ENCODE measurements around the gene PRKAG2.
"Not testable (repeated sequence)": the region's sequence is repeated elsewhere in the genome, so short reads cannot be mapped to it uniquely, and the experiment has no call there.

PRKAG2 gene

DNA sequence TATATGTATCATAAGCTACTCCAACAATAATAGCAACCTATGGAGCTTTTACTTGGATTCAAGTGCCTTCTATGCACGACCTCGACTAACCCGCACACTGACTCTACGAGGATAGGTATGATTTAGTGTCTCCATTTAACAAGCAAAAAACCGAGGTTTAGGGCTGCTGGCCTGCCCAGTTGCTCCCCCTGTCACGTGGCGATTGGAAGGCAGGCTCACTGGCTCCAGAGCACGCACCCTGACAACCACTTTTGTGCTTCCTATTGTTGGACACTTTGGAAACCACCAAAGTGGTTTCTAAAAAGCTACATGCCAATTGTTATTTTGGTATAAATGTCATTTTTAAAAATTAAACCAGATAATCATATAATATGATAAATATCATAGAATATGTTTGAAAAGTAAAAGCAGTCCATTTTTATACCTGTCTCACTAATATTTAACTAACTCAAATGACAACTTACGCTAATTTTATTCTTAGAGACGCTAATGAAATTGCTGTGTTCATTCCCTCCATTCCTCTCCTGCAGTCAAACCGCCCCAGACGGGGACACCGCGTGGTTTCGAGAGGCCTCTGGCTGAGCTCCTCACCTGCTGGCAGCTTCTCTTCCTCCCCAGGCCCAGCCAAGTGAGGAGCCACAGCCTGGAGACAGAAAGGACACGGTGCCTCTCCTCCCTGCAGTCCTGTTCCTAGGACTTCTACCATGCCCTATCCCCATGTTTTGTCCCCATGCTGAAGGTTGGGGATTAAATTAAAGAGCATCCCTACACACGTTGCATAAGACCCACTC lies 335.0 kb downstream of the PRKAG2 start:
- no peaks in the 10 kb centered on the region for H3K27me3 ChIP-seq (ENCODE audit: insufficient read depth, low read length)
- no peaks in the 10 kb centered on the region for H3K9me3 ChIP-seq (ENCODE audit: insufficient read depth, low read depth, low read length)
- H3K36me3 ChIP-seq (ENCODE audit: insufficient read depth, low read depth, low read length): no peaks in the 10 kb centered on the region
- no peak overlapping the region for H3K9ac ChIP-seq (ENCODE audit: low read depth, low read length)
- no peak overlapping the region for H3K4me3 ChIP-seq (ENCODE audit: low read length)
- no peak overlapping the region for H3K27ac ChIP-seq (ENCODE audit: low read length)
- no peaks in the 10 kb centered on the region for H3K4me1 ChIP-seq (ENCODE audit: insufficient read depth, low read length)

DNA sequence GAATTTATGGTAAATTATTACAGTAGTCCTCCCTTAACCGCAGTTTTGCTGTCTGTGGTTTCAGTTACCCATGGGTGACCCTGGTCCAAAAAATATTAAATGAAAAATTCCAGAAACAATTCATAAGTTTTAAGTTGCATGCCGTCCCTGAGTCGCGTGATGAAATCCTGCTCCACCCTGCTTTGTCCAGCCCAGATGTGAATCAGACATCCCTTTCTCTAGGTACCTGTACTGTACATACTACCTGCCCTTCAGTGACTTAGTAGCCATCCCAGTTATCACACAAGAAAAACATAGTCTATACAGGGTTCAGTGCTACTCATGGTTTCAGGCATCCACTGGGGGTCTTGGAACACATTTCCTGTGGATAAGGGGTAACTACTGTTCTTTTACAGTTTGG lies 336.8 kb downstream of the PRKAG2 start:
- Histone ChIP-seq H3K36me3 (ENCODE audit: insufficient read depth, low read depth, low read length) (no peaks in the 10 kb centered on the region), H3K9ac (ENCODE audit: low read depth, low read length) (no peak overlapping the region), H3K27me3 (ENCODE audit: insufficient read depth, low read length) (no peaks in the 10 kb centered on the region), H3K27ac (ENCODE audit: low read length) (no peak overlapping the region), H3K4me3 (ENCODE audit: low read length) (no peak overlapping the region), H3K9me3 (ENCODE audit: insufficient read depth, low read depth, low read length) (no peaks in the 10 kb centered on the region), H3K4me1 (ENCODE audit: insufficient read depth, low read length) (no peaks in the 10 kb centered on the region)

DNA sequence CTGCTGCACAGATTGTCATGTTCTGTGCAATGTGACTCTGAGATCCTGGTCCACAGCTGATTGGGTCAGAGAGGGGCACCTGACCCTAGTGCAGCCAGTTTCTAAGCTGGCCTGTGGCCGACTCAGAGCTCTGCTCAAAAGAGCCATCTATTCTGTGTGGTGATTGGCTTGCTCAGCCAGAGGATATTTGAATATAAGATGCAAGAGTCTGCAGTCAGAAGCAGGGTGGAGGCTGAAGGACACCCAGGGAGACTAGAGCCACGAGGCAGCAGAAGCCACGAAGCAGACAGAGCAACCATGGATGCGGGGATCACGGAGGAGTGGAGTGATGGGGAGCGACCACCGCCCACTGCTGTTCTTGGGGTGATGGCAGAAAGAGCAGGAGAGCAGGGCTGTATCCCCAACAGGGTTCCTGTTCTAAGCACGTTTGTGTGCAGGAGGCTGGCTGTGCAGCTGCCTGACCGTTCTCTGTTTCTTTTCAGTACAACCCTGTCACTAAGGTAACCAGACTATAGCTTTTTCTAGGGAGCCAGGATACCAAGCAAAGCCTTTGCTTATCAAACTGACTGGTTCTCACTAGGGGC lies 337.7 kb downstream of the PRKAG2 start:
- no peak overlapping the region for H3K4me3 ChIP-seq (ENCODE audit: low read length)
- H3K27me3 ChIP-seq (ENCODE audit: insufficient read depth, low read length): no peaks in the 10 kb centered on the region
- no peaks in the 10 kb centered on the region for H3K4me1 ChIP-seq (ENCODE audit: insufficient read depth, low read length)
- no peaks in the 10 kb centered on the region for H3K9me3 ChIP-seq (ENCODE audit: insufficient read depth, low read depth, low read length)
- no peak overlapping the region for H3K9ac ChIP-seq (ENCODE audit: low read depth, low read length)
- H3K36me3 ChIP-seq (ENCODE audit: insufficient read depth, low read depth, low read length): no peaks in the 10 kb centered on the region
- H3K27ac ChIP-seq (ENCODE audit: low read length): no peak overlapping the region

DNA sequence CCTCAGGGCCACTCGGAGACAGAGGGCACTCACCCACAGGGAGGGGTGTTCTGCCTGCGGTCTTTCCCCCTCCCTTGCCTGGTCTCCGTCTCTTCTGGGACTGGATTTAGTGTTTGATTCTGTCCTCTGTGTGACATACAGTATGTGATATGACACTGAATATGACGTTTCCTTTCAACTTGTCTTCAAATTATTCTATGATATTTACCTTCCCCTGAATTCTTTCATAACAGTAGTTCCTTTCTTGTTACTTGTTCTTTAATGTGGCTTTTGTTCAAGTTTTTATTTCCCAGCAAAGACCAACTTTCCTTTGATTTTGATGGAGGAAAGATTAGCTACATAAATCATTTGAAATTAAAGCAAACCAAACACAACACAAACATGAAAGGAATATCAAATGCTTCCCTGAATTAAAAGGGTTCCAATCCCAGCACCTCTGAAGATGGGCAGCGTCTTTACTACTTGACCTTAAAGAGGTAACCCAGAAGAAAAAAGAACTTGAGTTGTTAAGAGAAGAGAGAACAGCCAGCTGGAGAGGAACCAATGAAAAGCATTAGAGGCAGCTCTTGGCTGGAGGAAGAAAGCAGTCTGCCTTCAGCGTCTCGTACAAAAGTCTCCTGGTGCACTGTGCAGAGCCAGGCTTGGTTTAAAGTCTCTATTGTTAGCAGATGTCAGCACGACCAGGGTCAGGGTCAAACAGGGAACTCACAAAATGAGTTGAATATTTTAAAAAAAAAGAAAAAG lies 338.9 kb downstream of the PRKAG2 start:
- no peaks in the 10 kb centered on the region for H3K27me3 ChIP-seq (ENCODE audit: insufficient read depth, low read length)
- no peaks in the 10 kb centered on the region for H3K36me3 ChIP-seq (ENCODE audit: insufficient read depth, low read depth, low read length)
- H3K9me3 ChIP-seq (ENCODE audit: insufficient read depth, low read depth, low read length): no peaks in the 10 kb centered on the region
- no peaks in the 10 kb centered on the region for H3K4me1 ChIP-seq (ENCODE audit: insufficient read depth, low read length)
- no peak overlapping the region for H3K9ac ChIP-seq (ENCODE audit: low read depth, low read length)
- no peak overlapping the region for H3K27ac ChIP-seq (ENCODE audit: low read length)
- no peak overlapping the region for H3K4me3 ChIP-seq (ENCODE audit: low read length)

DNA sequence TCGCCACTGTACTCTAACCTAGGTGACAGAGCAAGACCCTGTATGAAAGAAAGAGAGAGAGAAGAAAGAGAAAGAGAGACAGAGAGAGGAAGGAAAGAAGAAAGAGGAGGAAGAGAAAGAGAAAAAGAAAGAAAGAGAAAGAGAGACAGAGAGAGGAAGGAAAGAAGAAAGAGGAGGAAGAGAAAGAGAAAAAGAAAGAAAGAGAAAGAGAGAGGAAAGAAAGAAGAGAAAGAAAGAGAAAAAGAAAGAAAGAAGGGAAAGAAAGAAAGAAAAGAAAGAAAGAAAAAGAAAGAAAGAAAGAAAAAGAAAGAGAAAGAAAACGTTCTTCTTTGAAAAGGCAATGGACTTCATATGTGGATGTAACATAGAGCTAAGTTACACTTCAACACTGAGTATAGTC lies 340.7 kb downstream of the PRKAG2 start:
- not testable (repeated sequence) for H3K27ac ChIP-seq (ENCODE audit: low read length); H3K4me3 ChIP-seq (ENCODE audit: low read length); H3K9ac ChIP-seq (ENCODE audit: low read depth, low read length); H3K9me3 ChIP-seq (ENCODE audit: insufficient read depth, low read depth, low read length); H3K27me3 ChIP-seq (ENCODE audit: insufficient read depth, low read length); H3K4me1 ChIP-seq (ENCODE audit: insufficient read depth, low read length); H3K36me3 ChIP-seq (ENCODE audit: insufficient read depth, low read depth, low read length)

DNA sequence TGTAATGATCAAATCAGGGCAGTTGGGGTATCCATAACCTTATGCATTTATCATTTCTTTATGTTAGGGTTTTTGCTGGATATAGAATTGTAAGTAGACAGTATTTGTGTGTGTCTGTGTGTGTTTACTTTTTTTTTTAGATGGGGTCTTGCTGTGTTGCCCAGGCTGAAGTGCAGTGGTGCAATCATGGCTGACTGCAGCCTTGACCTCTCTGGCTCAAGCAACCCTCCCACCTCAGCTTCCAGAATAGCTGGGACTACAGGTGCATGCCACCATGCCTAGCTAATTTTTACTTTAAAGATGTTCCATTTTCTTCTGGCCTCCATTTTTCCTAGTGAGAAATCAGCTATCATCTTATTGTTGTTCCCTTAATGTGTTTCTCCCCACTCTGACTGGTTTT lies 347.1 kb downstream of the PRKAG2 start:
- H3K27ac ChIP-seq (ENCODE audit: low read length): no peak overlapping the region
- H3K4me3 ChIP-seq (ENCODE audit: low read length): no peak overlapping the region
- no peaks in the 10 kb centered on the region for H3K4me1 ChIP-seq (ENCODE audit: insufficient read depth, low read length)
- no peak overlapping the region for H3K9ac ChIP-seq (ENCODE audit: low read depth, low read length)
- H3K27me3 ChIP-seq (ENCODE audit: insufficient read depth, low read length): no peaks in the 10 kb centered on the region
- H3K9me3 ChIP-seq (ENCODE audit: insufficient read depth, low read depth, low read length): peaks cover 14% of the 10 kb centered on the region; the same call in 1 of the 2 replicates
- no peaks in the 10 kb centered on the region for H3K36me3 ChIP-seq (ENCODE audit: insufficient read depth, low read depth, low read length)

DNA sequence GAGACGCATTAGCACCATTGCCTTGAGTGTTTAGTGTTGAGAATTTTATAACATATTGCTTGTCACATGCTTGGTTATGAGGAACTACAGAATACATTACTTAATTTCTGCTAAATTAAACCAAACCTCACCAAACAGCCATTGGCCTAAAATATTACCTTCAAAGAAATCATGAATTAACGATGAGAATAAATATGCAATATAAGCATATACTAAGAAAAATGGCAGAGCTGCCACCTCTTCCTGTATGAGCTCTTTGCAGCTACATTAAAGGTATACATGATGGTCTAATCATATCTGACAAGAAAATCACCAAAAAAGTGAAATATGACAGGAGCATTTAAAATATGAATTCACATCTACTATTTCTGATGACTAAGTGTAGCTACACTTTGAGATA lies 352.1 kb downstream of the PRKAG2 start:
- Histone ChIP-seq H3K4me1 (ENCODE audit: insufficient read depth, low read length) (peaks cover 2% of the 10 kb centered on the region; the same call in 1 of the 2 replicates), H3K4me3 (ENCODE audit: low read length) (no peak overlapping the region), H3K27ac (ENCODE audit: low read length) (no peak overlapping the region), H3K9ac (ENCODE audit: low read depth, low read length) (no peak overlapping the region), H3K9me3 (ENCODE audit: insufficient read depth, low read depth, low read length) (peaks cover 3% of the 10 kb centered on the region; the same call in 1 of the 2 replicates), H3K27me3 (ENCODE audit: insufficient read depth, low read length) (0 out of 2 replicates have a peak, but pooled peaks cover 4% of the 10 kb centered on the region), H3K36me3 (ENCODE audit: insufficient read depth, low read depth, low read length) (no peaks in the 10 kb centered on the region)

DNA sequence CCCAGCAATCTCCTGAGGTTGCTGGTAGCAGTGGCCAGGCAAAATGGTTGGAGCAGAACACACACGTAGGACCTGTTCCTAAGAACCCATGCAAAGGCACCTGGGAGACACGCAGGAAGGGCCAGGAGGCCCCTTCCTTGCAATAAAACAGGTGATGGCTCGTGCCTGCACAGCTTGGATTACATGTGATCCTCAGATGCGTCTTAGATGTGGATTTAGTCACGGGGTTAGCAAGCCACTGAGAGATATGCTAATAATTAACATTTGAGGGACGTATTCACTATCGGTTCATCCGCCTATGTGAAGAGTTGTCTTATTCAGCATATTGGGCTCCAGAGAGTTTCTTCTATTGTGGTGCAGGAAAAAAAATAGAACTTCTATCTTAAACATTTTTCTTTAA lies 352.6 kb downstream of the PRKAG2 start:
- no peaks in the 10 kb centered on the region for H3K9me3 ChIP-seq (ENCODE audit: insufficient read depth, low read depth, low read length)
- H3K9ac ChIP-seq (ENCODE audit: low read depth, low read length): no peak overlapping the region
- H3K4me3 ChIP-seq (ENCODE audit: low read length): no peak overlapping the region
- H3K4me1 ChIP-seq (ENCODE audit: insufficient read depth, low read length): peaks cover 2% of the 10 kb centered on the region; the same call in 1 of the 2 replicates
- H3K27ac ChIP-seq (ENCODE audit: low read length): no peak overlapping the region
- 0 out of 2 replicates have a peak, but pooled peaks cover 4% of the 10 kb centered on the region for H3K27me3 ChIP-seq (ENCODE audit: insufficient read depth, low read length)
- H3K36me3 ChIP-seq (ENCODE audit: insufficient read depth, low read depth, low read length): no peaks in the 10 kb centered on the region

DNA sequence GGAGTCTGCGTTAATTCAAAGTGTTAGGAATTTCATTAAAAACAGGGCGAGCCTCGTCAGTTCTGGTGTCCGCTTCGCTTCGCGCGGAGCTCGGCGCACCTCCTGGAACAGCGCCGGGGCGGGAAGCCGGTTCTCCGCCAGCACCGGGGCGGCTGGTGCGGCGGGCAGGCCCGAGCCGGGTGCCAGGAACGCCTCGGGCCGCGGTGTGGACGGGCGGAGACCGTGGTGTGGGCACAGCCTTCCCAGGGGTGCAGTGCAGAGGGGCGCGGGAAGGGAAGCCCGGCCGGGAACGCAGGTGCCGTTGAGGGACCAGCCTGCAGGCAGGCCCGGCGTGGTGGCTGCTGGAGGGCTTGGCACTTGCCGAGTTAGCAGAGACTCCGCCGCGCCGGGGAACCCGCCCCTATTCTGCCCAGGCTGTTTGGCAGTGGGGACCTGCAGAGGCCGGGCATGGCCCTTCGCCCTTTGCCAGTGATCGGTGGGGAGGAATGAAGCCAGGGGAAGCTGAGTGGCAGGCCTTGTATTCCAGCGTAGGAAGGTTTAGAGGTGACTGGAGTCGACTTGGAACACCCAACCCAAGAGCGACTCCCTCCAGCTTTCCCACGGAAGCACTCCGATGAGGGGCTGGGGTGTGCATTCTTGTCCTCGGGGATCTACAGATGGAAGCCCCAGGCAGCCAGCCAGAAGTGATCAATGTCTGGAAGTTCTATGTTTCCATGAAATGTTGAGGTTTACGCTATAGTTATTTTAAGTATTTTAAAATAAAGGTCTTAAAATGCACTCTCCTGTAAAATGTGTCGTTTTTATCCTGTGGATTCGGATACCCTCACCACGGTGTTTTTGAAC lies 356.3 kb downstream of the PRKAG2 start:
- H3K27ac ChIP-seq (ENCODE audit: low read length): no peak overlapping the region
- peaks cover 10% of the 10 kb centered on the region for H3K4me1 ChIP-seq (ENCODE audit: insufficient read depth, low read length)
- H3K9me3 ChIP-seq (ENCODE audit: insufficient read depth, low read depth, low read length): no peaks in the 10 kb centered on the region
- H3K27me3 ChIP-seq (ENCODE audit: insufficient read depth, low read length): 0 out of 2 replicates have a peak, but pooled peaks cover 4% of the 10 kb centered on the region
- H3K9ac ChIP-seq (ENCODE audit: low read depth, low read length): no peak overlapping the region
- H3K4me3 ChIP-seq (ENCODE audit: low read length): peak overlapping the region; percentile 25; the same call in 1 of the 2 replicates
- H3K36me3 ChIP-seq (ENCODE audit: insufficient read depth, low read depth, low read length): no peaks in the 10 kb centered on the region

DNA sequence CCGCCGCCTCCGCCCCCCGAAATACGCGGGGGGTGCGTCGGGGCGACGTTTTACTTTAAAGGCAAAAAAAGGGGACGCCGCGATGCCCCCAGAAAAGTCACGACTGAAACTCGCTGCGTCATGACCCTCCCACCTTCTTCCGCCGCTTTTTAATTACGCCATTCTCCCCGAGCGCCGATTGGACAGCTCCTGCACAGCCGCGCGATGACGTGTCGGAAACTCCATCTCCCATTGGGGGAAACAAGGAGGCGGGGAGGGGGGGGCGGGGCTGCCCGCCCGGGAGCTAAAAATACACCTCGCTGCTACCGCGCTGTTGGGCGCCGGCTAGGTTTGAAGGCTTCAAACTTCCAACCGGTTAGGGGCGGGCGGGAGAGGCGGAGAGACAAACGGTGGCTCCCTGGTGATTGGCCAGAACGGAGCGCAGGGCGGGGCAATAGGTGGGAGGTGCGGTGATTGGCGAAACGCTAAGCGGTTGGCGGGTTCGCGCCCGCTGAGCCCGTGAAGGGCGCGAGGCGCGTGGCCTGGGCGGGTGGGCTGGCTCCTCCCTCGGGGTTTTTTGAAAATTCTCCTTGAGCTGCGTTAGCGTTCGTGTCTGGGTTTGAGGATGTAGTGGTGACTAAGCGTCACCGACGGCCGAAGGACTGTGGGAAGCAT lies 357.0 kb downstream of the PRKAG2 start, which contains the start of gene RHEB:
RHEB (minus strand) TSS at position 131 of the 654 bp plus-strand sequence. CDS start 384 bp downstream, outside the sequence.
- Histone ChIP-seq H3K9ac (ENCODE audit: low read depth, low read length) (peak within 1 kb of the TSS; percentile 93), H3K27ac (ENCODE audit: low read length) (no peak within 1 kb of the TSS), H3K27me3 (ENCODE audit: insufficient read depth, low read length) (0 out of 2 replicates have a peak, but pooled peaks cover 4% of the 10 kb centered on the region), H3K4me1 (ENCODE audit: insufficient read depth, low read length) (peaks cover 10% of the 10 kb centered on the region), H3K9me3 (ENCODE audit: insufficient read depth, low read depth, low read length) (no peaks in the 10 kb centered on the region), H3K4me3 (ENCODE audit: low read length) (peak within 1 kb of the TSS; percentile 89), H3K36me3 (ENCODE audit: insufficient read depth, low read depth, low read length) (no peaks in the 10 kb centered on the region)
